ENCODE results near the gene AJAP1. TPM values are rescaled to one million over a fixed set of nuclear protein-coding genes. Genes with fewer than 3 reads are reported as not detected.

AJAP1 gene
- total and polyA plus RNA-seq, 2 experiments from 2014 or later, result not detected

DNA sequence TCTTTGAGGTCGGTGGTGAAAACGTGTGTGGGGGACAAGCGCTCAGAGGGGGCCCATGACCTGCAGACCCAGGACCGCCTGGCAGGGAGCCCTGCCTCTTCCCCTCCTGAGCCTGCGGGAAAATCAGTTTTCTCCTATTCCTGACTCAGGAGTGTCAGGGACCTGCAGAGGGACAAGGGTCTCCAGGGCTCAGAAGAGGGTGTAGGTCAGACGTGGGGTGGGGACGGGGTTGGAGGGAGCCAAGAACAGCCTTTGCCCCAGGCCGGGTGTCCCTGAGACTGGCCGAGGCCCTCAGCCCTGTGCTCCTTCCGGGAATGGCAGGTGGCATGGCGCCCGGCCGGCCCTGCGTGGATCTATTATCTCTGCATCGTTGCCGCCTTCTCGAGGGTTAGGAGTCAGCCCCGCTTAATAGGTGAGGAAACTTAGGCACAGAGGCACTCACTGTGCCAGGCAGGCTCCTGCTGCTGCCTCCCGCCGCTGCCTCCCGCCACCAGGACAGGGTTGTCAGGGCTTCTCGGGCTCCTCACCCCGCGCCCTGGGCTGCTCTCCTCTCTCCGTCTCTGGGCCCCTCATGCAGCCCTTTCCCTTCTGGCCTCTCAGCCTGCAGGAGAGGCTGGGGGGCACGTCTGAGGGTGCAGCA, 37.5 kb downstream of the AJAP1 start:
- no peaks in the 10 kb centered on the region for H3K27me3 ChIP-seq (ENCODE audit: insufficient read depth)
- H3K79me2 ChIP-seq (replicated peaks; ENCODE audit: insufficient read depth), result no peaks in the 10 kb centered on the region
- H3F3A ChIP-seq (replicated peaks; ENCODE audit: low read depth), result no peaks in the 10 kb centered on the region
- Mint-ChIP-seq H3K4me3 (no peak overlapping the region), H3K27me3 (ENCODE audit: insufficient read depth, low read depth, poor library complexity) (peaks cover 8% of the 10 kb centered on the region), H3K27ac (no peak overlapping the region), H3K9me3 (peaks cover 7% of the 10 kb centered on the region; the same call in 2 of the 3 replicates), H3K4me1 (no peaks in the 10 kb centered on the region), H3K36me3 (ENCODE audit: low read depth) (peaks cover 4% of the 10 kb centered on the region; the same call in 1 of the 3 replicates)
- no peaks in the 10 kb centered on the region for H3K9me2 ChIP-seq (ENCODE audit: insufficient read depth)
- no peak for ATAC-seq
- TF ChIP-seq POLR2AphosphoS5 (IDR thresholded peaks at IDR 0.05; ENCODE audit: low read depth) (no peak), CTCF (conservative IDR thresholded peaks at IDR 0.05; ENCODE audit: low read depth in 2 of 2) (no peak), ETS1 (IDR thresholded peaks at IDR 0.05) (no peak), ZNF114 (CRISPR knock-in tag; IDR thresholded peaks at IDR 0.05) (no peak), ZNF331 (CRISPR knock-in tag; IDR thresholded peaks at IDR 0.05; ENCODE audit: low read depth) (no peak), REST (IDR thresholded peaks at IDR 0.05; ENCODE audit: unreplicated experiment) (no peak)
- no peak overlapping the region for H3K4me3 ChIP-seq
- DNase-seq (ENCODE audit: low spot score), result no peak
- no peaks in the 10 kb centered on the region for H3K4me1 ChIP-seq (ENCODE audit: insufficient read depth)
- no peaks in the 10 kb centered on the region; the same call in 1 of the 2 replicates for H3K36me3 ChIP-seq (ENCODE audit: insufficient read depth)
- H4K20me1 ChIP-seq (replicated peaks; ENCODE audit: insufficient read depth), result no peaks in the 10 kb centered on the region
- H3K27ac ChIP-seq (ENCODE audit: low read depth), result no peak overlapping the region
- H2AFZ ChIP-seq, result no peak overlapping the region
- no peak overlapping the region for H3K4me2 ChIP-seq

DNA sequence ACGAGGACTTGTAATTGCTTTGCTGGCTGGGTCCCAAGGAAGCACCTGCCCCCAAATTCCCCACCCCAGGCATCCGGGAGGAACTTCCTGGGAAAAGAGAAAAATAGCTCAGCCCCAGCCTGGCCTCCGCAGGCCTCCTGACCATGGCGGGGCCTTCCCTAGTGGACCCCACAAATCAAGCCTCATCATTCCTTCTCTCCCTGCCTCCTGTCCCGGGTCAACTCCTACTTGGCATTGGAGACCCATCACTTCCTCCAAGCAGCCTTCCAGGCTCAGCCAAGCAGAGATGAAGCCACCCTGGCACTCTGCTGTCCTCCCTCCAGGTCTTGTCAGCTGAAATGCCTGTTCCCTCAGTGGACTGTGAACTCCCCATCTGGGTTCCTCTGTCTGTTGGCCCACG, 38.0 kb downstream of the AJAP1 start:
- H3K27ac Mint-ChIP-seq, result no peak overlapping the region
- H3K27me3 ChIP-seq (ENCODE audit: insufficient read depth), result no peaks in the 10 kb centered on the region
- H3K36me3 ChIP-seq (ENCODE audit: insufficient read depth), result no peaks in the 10 kb centered on the region
- H3F3A ChIP-seq (replicated peaks; ENCODE audit: low read depth), result no peaks in the 10 kb centered on the region
- TF ChIP-seq STAT1 (IDR thresholded peaks at IDR 0.05; ENCODE audit: unreplicated experiment), result no peak
- TF ChIP-seq POLR2AphosphoS5 (IDR thresholded peaks at IDR 0.05; ENCODE audit: low read depth), result no peak
- no peak for TF ChIP-seq EZH2 (IDR thresholded peaks at IDR 0.05; ENCODE audit: low read depth, unreplicated experiment)
- TF ChIP-seq CTCF (conservative IDR thresholded peaks at IDR 0.05; ENCODE audit: low read depth in 2 of 2), result no peak
- TF ChIP-seq JUNB (IDR thresholded peaks at IDR 0.05; ENCODE audit: unreplicated experiment), result no peak
- no peak overlapping the region for H3K4me3 Mint-ChIP-seq
- ATAC-seq (no peak), DNase-seq (ENCODE audit: low spot score) (no peak)
- no peaks in the 10 kb centered on the region for H3K4me1 Mint-ChIP-seq
- no peak overlapping the region for H3K27ac ChIP-seq (ENCODE audit: low read depth)
- H4K20me1 ChIP-seq (replicated peaks; ENCODE audit: insufficient read depth), result no peaks in the 10 kb centered on the region
- H3K79me2 ChIP-seq (replicated peaks; ENCODE audit: insufficient read depth), result no peaks in the 10 kb centered on the region
- H2AFZ ChIP-seq, result no peak overlapping the region
- H3K36me3 Mint-ChIP-seq (ENCODE audit: low read depth), result peaks cover 4% of the 10 kb centered on the region; the same call in 1 of the 3 replicates
- no peaks in the 10 kb centered on the region for H3K9me2 ChIP-seq (ENCODE audit: insufficient read depth)
- peaks cover 7% of the 10 kb centered on the region; the same call in 2 of the 3 replicates for H3K9me3 Mint-ChIP-seq
- H3K4me1 ChIP-seq (ENCODE audit: insufficient read depth), result no peaks in the 10 kb centered on the region
- H3K4me2 ChIP-seq, result no peak overlapping the region
- no peak overlapping the region for H3K4me3 ChIP-seq
- peaks cover 7% of the 10 kb centered on the region for H3K27me3 Mint-ChIP-seq (ENCODE audit: insufficient read depth, low read depth, poor library complexity)

Measured in GM23338 (cell line).